CD4-positive, alpha-beta T cell (primary cell): ENCODE measurements around the gene F2R. TPM values are rescaled to one million over a fixed set of nuclear protein-coding genes. Genes with fewer than 3 reads are reported as not detected.
A peak's percentile ranks its signal among the peaks of the same experiment; 100 is the strongest.

Experiments used
- ATAC-seq: fragments of 200-7000 bp; cut with Tn5 transposase; one replicate; pipeline ENCODE4 v1.10.0; 2022; ENCODE audit warnings: mild to moderate bottlenecking; ENCODE audit not compliant: poor library complexity
- CTCF ChIA-PET: fragments of 350-600 bp; sonication (Branson Sonifier 250); formaldehyde crosslinking; loops from one replicate; lab custom pipeline; 2021; ENCODE audit warnings: antibody characterized with exemption, inconsistent platforms; lab: Charles Lee
- POLR2A ChIA-PET: fragments of 350-600 bp; sonication (Branson Sonifier 250); formaldehyde crosslinking; loops from one replicate; lab custom pipeline; 2021; ENCODE audit warnings: antibody characterized with exemption, inconsistent platforms; lab: Charles Lee
- DNase-seq, 14 experiments: peaks; one replicate each; pipeline ENCODE4 v3.0.0-alpha.2; 2013 to 2020; ENCODE audit warnings: mixed read lengths in 2 of 14
- H3K27ac ChIP-seq, 2 donors: one replicate each; pipeline versions ENCODE4 v1.5.1 to v1.7.0; 2013; ENCODE audit warnings: low read length in 2 of 2, low read depth in 1 of 2, mild to moderate bottlenecking in 1 of 2
- H3K27me3 ChIP-seq, 2 experiments: 1 replicate in 1 of 2; 2 replicates in 1 of 2; pipeline versions ENCODE4 v1.6.1 to v1.7.0; 2013; ENCODE audit warnings: low read length in 2 of 2, control low read depth in 1 of 2, mild to moderate bottlenecking in 1 of 2, moderate library complexity in 1 of 2; ENCODE audit not compliant: insufficient read depth in 2 of 2, control insufficient read depth in 1 of 2
- H3K36me3 ChIP-seq: one replicate; pipeline ENCODE4 v1.6.1; 2013; ENCODE audit warnings: low read length, control low read depth; ENCODE audit not compliant: insufficient read depth
- H3K4me1 ChIP-seq: one replicate; pipeline ENCODE4 v1.6.1; 2013; ENCODE audit warnings: low read length, control low read depth; ENCODE audit not compliant: insufficient read depth
- H3K4me3 ChIP-seq: one replicate; pipeline ENCODE4 v1.5.1; 2013; ENCODE audit warnings: mild to moderate bottlenecking, low read length, moderate library complexity
- H3K9me3 ChIP-seq, 2 experiments: 1 replicate in 1 of 2; 2 replicates in 1 of 2; pipeline versions ENCODE4 v1.6.1 to v1.7.0; 2013; ENCODE audit warnings: low read length in 2 of 2, mild to moderate bottlenecking in 2 of 2, control low read depth in 1 of 2, moderate library complexity in 1 of 2; ENCODE audit not compliant: control insufficient read depth in 1 of 2, insufficient read depth in 1 of 2
- H3K27ac Mint-ChIP-seq: one replicate; pipeline ENCODE4 v1.8.0; 2020; ENCODE audit warnings: mixed read lengths
- H3K27me3 Mint-ChIP-seq: one replicate; pipeline ENCODE4 v1.8.0; 2021; ENCODE audit warnings: mixed read lengths
- H3K36me3 Mint-ChIP-seq: one replicate; pipeline ENCODE4 v1.8.0; 2021; ENCODE audit warnings: low read depth, mixed read lengths
- H3K4me1 Mint-ChIP-seq: one replicate; pipeline ENCODE4 v1.8.0; 2021; ENCODE audit warnings: low read depth, mixed read lengths
- H3K4me3 Mint-ChIP-seq: one replicate; pipeline ENCODE4 v1.8.0; 2020; ENCODE audit warnings: mild to moderate bottlenecking, mixed read lengths
- H3K9me3 Mint-ChIP-seq: one replicate; pipeline ENCODE4 v1.8.0; 2020; ENCODE audit warnings: mixed read lengths
- CTCF ChIP-seq: fragments of 200-600 bp; IDR thresholded peaks from one replicate; pipeline ENCODE4 v1.8.0; 2022; ENCODE audit warnings: antibody characterized with exemption, mild to moderate bottlenecking
- intact Hi-C, 2 experiments: fragments of 100-400 bp; cut with DNase I in 1 of 2; cut with micrococcal nuclease in 1 of 2; formaldehyde crosslinking; loops; one replicate each; pipeline versions ENCODE4 v1.15.1 to v1.9.0; 2023 to 2025; cut with DNase I, micrococcal nuclease
- total RNA-seq, 174 experiments: library from RNA in 2 of 174; stranded (reverse) in 2 of 174; gene quantifications; one replicate each; pipeline ENCODE4 v1.2.3 and lab custom pipeline; 2021 to 2026

The F2R gene
- total RNA-seq, 2 experiments from 2014 or later: 1.9 to 2.7 TPM

- CTCF ChIA-PET: interaction anchor here (0.9 kb wide), 1 partner anchor 12 kb away, joined by 3 read pairs; no protein-coding TSS in a partner anchor
- Histone ChIP-seq H3K36me3 (peaks cover 22% of the 10 kb centered on the region), H3K4me1 (peaks cover 5% of the 10 kb centered on the region), H3K9me3 (no peaks in the 10 kb centered on the region), H3K27ac (no peak overlapping the region), H3K27me3 (peaks cover 2 to 3% of the 10 kb centered on the region in 2 experiments), H3K4me3 (no peak overlapping the region)
- Mint-ChIP-seq H3K4me1 (peaks cover 8% of the 10 kb centered on the region), H3K27ac (no peak overlapping the region), H3K4me3 (no peak overlapping the region), H3K27me3 (peaks cover 14% of the 10 kb centered on the region), H3K9me3 (no peaks in the 10 kb centered on the region), H3K36me3 (peaks cover 30% of the 10 kb centered on the region)
- POLR2A ChIA-PET: interaction anchor here (1.4 kb wide), 1 partner anchor 65 kb away, joined by 4 read pairs; no protein-coding TSS in a partner anchor
- TF ChIP-seq CTCF: no peak
- ATAC-seq (no peak), DNase-seq (no peak)
- intact Hi-C loops: no loop called here
These were observed 6.2 kb upstream of the F2R start for GRCh38 chr5:76709762-76710161.

- Mint-ChIP-seq H3K4me3 (no peak overlapping the region), H3K27ac (no peak overlapping the region), H3K9me3 (no peaks in the 10 kb centered on the region), H3K27me3 (peaks cover 24% of the 10 kb centered on the region), H3K36me3 (peaks cover 17% of the 10 kb centered on the region), H3K4me1 (peaks cover 11% of the 10 kb centered on the region)
- Histone ChIP-seq H3K4me1 (peaks cover 14% of the 10 kb centered on the region), H3K27me3 (peaks cover 9 to 10% of the 10 kb centered on the region in 2 experiments), H3K9me3 (peaks cover 0 to 3% of the 10 kb centered on the region in 2 experiments), H3K27ac (no peak overlapping the region), H3K4me3 (no peak overlapping the region), H3K36me3 (peaks cover 15% of the 10 kb centered on the region)
- ATAC-seq (no peak), DNase-seq (no peak)
- intact Hi-C loops: no loop called here
- ChIA-PET CTCF (no interaction called here), POLR2A (no interaction called here)
- TF ChIP-seq CTCF: no peak
These were observed 4.9 kb upstream of the F2R start for GRCh38 chr5:76710991-76711390.

GRCh38 chr5:76714751-76715485 is 1.0 kb upstream of the F2R start:
- TF ChIP-seq CTCF: no peak
- H3K9me3 ChIP-seq: peaks cover 0 to 3% of the 10 kb centered on the region in 2 experiments
- Mint-ChIP-seq H3K4me3 (peak overlapping the region; percentile 77), H3K27me3 (peaks cover 54% of the 10 kb centered on the region), H3K4me1 (peaks cover 20% of the 10 kb centered on the region), H3K36me3 (no peaks in the 10 kb centered on the region), H3K9me3 (no peaks in the 10 kb centered on the region), H3K27ac (no peak overlapping the region)
- peaks cover 18% of the 10 kb centered on the region in 2 experiments for H3K27me3 ChIP-seq
- ChIA-PET CTCF (interaction anchor here (0.6 to 2.4 kb wide), 2 partner anchors 21 to 59 kb away, joined by 3 to 18 read pairs; no protein-coding TSS in a partner anchor), POLR2A (interaction anchor here (1.0 to 1.5 kb wide), 2 partner anchors 9 to 60 kb away, joined by 3 to 9 read pairs; no protein-coding TSS in a partner anchor)
- no peak overlapping the region for H3K27ac ChIP-seq
- intact Hi-C loops: loop anchor here in 1 of 2 experiments (1.0 to 2.0 kb wide), 2 partner anchors 24 to 59 kb away; no protein-coding TSS in a partner anchor
- peaks cover 29% of the 10 kb centered on the region for H3K4me1 ChIP-seq
- no peaks in the 10 kb centered on the region for H3K36me3 ChIP-seq
- peak overlapping the region; percentile 65 for H3K4me3 ChIP-seq
- ATAC-seq (peak; percentile 23), DNase-seq (peak in 4 of 14 experiments; percentile 14 to 45 (median 28))
